AG08396 (cell line): ENCODE results near the gene DRAXIN.
A peak's percentile ranks its signal among the peaks of the same experiment; 100 is the strongest.

Experiments used
- DNase-seq: peaks from one replicate; pipeline ENCODE4 v3.0.0; 2012; ENCODE audit warnings: low spot score, mixed read lengths

Gene DRAXIN

GRCh38 chr1:11708554-11709350 lies 17.2 kb downstream of the DRAXIN start:
- DNase-seq, result no peak

- DNase-seq, result no peak
Measured at GRCh38 chr1:11711490-11711889, 20.0 kb downstream of the DRAXIN start.

- DNase-seq, result no peak
Measured at GRCh38 chr1:11712285-11712684, 20.8 kb downstream of the DRAXIN start.

GRCh38 chr1:11713095-11713494 lies 21.6 kb downstream of the DRAXIN start:
- no peak for DNase-seq

- no peak for DNase-seq
Measured at GRCh38 chr1:11714831-11715575, 23.5 kb downstream of the DRAXIN start.

GRCh38 chr1:11719313-11720032 lies 28.0 kb downstream of the DRAXIN start:
- peak; percentile 75 for DNase-seq

- DNase-seq, result no peak
Measured at GRCh38 chr1:11720033-11720376, 28.5 kb downstream of the DRAXIN start.

GRCh38 chr1:11720525-11720924 lies 29.0 kb downstream of the DRAXIN start:
- DNase-seq, result no peak

GRCh38 chr1:11721311-11721710 lies 29.8 kb downstream of the DRAXIN start:
- no peak for DNase-seq

- DNase-seq, result no peak
Measured at GRCh38 chr1:11722538-11722937, 31.0 kb downstream of the DRAXIN start.

- DNase-seq, result no peak
Measured at GRCh38 chr1:11725616-11726015, 34.1 kb downstream of the DRAXIN start.

- DNase-seq, result no peak
Measured at GRCh38 chr1:11727119-11727518, 35.6 kb downstream of the DRAXIN start.

GRCh38 chr1:11728126-11728806 lies 36.8 kb downstream of the DRAXIN start:
- no peak for DNase-seq

- DNase-seq, result no peak
Measured at GRCh38 chr1:11729155-11729497, 37.6 kb downstream of the DRAXIN start.

GRCh38 chr1:11729498-11730428 lies 38.3 kb downstream of the DRAXIN start:
- no peak for DNase-seq

- DNase-seq, result no peak
Measured at GRCh38 chr1:11730429-11730891, 39.0 kb downstream of the DRAXIN start.

GRCh38 chr1:11731691-11732283 lies 40.3 kb downstream of the DRAXIN start:
- DNase-seq, result peak; percentile 87

GRCh38 chr1:11733306-11733705 lies 41.8 kb downstream of the DRAXIN start:
- DNase-seq, result no peak

- DNase-seq, result no peak
Measured at GRCh38 chr1:11735531-11735853, 44.0 kb downstream of the DRAXIN start.

- peak; percentile 94 for DNase-seq
Measured at GRCh38 chr1:11735854-11736745, 44.6 kb downstream of the DRAXIN start, which contains the start of gene AGTRAP. Gene AGTRAP (plus strand): TSS chr1:11736136. CDS start chr1:11736209, 73 bp downstream.
